ENCODE measurements around the gene PLBD1.
A peak's percentile ranks its signal among the peaks of the same experiment; 100 is the strongest.

PLBD1 gene

GRCh38 chr12:14567351-14568162, at the start of gene PLBD1:
Gene PLBD1, minus strand, starts transcription at chr12:14567883. Its CDS starts 187 bp downstream, at chr12:14567696.
- peak; percentile 84 for DNase-seq

GRCh38 chr12:14614704-14615121, 47.0 kb upstream of the PLBD1 start:
- no peak for DNase-seq

- no peak for DNase-seq
Measured at GRCh38 chr12:14613718-14614117, 46.0 kb upstream of the PLBD1 start.

GRCh38 chr12:14612898-14613445, 45.3 kb upstream of the PLBD1 start:
- no peak for DNase-seq

- no peak for DNase-seq
Measured at GRCh38 chr12:14612250-14612649, 44.6 kb upstream of the PLBD1 start.

GRCh38 chr12:14611640-14612203, 44.0 kb upstream of the PLBD1 start:
- DNase-seq, result no peak

- no peak for DNase-seq
Measured at GRCh38 chr12:14607568-14607967, 39.9 kb upstream of the PLBD1 start.

- DNase-seq, result no peak
Measured at GRCh38 chr12:14605401-14605989, 37.8 kb upstream of the PLBD1 start.

- no peak for DNase-seq
Measured at GRCh38 chr12:14601692-14602478, 34.2 kb upstream of the PLBD1 start.

GRCh38 chr12:14597480-14597879, 29.8 kb upstream of the PLBD1 start:
- no peak for DNase-seq

- DNase-seq, result no peak
Measured at GRCh38 chr12:14591719-14592118, 24.0 kb upstream of the PLBD1 start.

GRCh38 chr12:14589169-14590004, 21.7 kb upstream of the PLBD1 start:
- DNase-seq, result no peak

GRCh38 chr12:14588571-14588970, 20.9 kb upstream of the PLBD1 start:
- DNase-seq, result no peak

GRCh38 chr12:14578646-14579045, 11.0 kb upstream of the PLBD1 start:
- DNase-seq, result no peak

GRCh38 chr12:14577344-14577743, 9.7 kb upstream of the PLBD1 start:
- no peak for DNase-seq

GRCh38 chr12:14576896-14577295, 9.2 kb upstream of the PLBD1 start:
- DNase-seq, result no peak

GRCh38 chr12:14575585-14575984, 7.9 kb upstream of the PLBD1 start:
- no peak for DNase-seq

- DNase-seq, result no peak
Measured at GRCh38 chr12:14573118-14573517, 5.4 kb upstream of the PLBD1 start.

GRCh38 chr12:14572401-14572800, 4.7 kb upstream of the PLBD1 start:
- no peak for DNase-seq

- DNase-seq, result no peak
Measured at GRCh38 chr12:14571779-14572178, 4.1 kb upstream of the PLBD1 start.

- DNase-seq, result no peak
Measured at GRCh38 chr12:14570231-14570630, 2.5 kb upstream of the PLBD1 start.

- no peak for DNase-seq
Measured at GRCh38 chr12:14564336-14564959, 3.2 kb downstream of the PLBD1 start.
